Measurements from ENCODE around the gene SPDEF.

Gene SPDEF

GRCh38 chr6:34563513-34563870, 7.4 kb upstream of the SPDEF start:
- DNase-seq (ENCODE audit: low spot score) = no peak

DNA sequence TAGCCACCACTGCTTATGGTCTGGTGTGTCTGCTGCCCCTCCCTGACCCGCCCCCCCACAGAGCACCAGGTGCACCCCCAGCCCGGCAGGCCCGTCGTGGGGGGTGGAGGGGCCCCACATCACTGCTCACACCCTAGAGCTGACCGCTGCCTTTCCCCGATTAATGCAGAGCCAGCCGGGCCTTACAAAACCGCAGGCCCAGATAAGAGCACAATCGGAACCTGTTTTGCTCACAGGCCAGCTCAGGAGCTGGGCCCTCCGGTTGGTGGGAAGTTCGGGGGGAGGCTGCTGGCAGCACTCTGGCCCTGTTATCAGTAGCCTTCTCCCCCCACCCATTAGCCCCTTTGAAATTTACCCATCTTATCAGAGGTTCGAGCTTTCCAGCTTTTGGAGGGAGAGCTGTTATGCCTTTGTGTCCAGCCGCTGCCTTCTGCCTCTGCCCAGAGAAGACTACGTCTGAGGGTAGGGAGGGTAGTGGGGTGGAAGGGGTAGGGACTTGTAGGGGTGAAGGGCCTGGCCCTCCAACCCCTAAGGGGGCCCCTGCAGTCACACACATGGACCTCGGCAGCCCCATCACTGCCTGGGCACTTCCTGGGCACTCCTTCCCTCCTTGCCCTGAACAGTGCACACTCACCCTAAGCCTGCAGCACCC, 6.9 kb upstream of the SPDEF start:
- DNase-seq (ENCODE audit: low spot score) = no peak

GRCh38 chr6:34562350-34562749, 6.2 kb upstream of the SPDEF start:
- no peak for DNase-seq (ENCODE audit: low spot score)

DNA sequence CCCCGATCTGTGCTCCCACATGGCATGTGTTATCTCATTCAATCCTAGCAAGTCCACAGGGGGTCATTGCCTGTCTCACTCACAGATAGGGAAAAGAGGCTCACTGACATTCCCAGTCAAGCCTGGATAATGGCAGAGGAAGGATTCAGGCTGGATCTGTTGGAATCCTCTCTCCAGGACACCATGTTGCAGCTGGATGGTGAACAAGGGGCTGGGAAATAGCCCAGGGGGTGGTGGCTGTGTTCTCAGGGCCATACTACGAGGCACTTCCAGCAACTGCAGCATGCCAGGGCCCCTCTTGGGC, 5.0 kb upstream of the SPDEF start:
- no peak for DNase-seq (ENCODE audit: low spot score)

GRCh38 chr6:34560366-34561226, 4.5 kb upstream of the SPDEF start:
- no peak for DNase-seq (ENCODE audit: low spot score)

GRCh38 chr6:34559651-34560365, 3.7 kb upstream of the SPDEF start:
- DNase-seq (ENCODE audit: low spot score) = no peak

GRCh38 chr6:34558172-34558714, 2.1 kb upstream of the SPDEF start:
- no peak for DNase-seq (ENCODE audit: low spot score)

DNA sequence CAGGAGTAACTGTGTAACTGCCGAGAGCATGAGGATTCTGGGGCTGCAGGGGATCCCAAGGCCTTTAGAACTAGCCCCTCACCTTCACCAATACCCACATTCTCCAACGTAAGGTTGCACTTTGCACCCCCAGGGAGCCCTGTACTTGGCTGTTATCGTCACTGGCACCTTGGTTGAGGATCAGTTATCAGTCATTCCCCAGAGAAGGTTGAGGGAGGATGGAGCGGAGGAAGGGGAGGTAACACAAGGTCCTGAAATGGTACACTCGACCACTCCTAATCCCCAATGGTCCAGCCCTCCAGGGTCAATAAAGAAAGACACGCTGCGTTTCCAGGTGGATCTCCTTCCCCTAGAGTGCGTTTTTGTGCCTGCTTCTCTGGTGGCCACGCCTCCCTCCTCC, 1.1 kb upstream of the SPDEF start:
- no peak for DNase-seq (ENCODE audit: low spot score)

DNA sequence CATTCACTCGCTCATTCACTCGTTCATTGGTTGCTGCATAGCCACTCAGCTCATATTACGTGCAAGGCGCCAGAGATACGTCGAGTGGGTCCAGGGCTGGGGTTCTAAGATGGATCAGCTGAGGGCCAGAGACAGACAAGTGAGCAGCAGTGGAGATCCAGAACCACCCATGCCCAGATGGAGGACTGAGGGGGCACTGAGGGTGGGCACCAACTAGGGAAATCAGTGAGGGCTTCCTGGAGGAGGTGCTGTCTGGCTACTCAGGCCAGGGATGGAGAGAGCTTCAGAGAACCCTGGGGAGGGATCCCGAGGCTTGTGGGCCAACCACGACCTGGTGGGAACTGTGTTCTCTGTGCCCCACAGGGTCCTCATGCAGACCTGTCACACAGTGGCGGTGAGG, 364 bp upstream of the SPDEF start:
- DNase-seq (ENCODE audit: low spot score) = no peak

DNA sequence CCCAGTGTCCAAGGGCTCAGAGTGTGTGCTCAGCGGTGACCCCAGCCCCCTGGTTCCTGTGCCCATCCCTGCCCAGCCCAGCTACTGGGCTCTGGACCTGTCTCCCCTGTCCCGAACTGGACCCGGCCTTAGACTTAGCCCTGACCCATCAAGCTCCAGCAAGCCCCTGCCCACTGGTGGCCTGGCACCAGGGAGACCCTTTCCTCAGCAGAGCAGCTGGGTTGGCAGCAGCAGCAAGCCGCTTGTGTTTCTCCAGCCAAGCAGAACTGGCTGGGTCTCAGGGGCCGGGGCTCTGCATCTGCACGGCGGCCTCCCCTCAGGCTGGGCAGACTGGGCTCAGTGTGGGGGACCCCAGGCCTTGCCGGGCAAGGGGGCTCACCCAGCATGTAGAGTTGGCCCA, 801 bp downstream of the SPDEF start:
- no peak for DNase-seq (ENCODE audit: low spot score)

- DNase-seq (ENCODE audit: low spot score) = no peak
These were observed 1.2 kb downstream of the SPDEF start for GRCh38 chr6:34555007-34555322.

- DNase-seq (ENCODE audit: low spot score) = no peak
These were observed 1.7 kb downstream of the SPDEF start for GRCh38 chr6:34554291-34555006.

GRCh38 chr6:34553750-34554149, 2.4 kb downstream of the SPDEF start:
- no peak for DNase-seq (ENCODE audit: low spot score)

DNA sequence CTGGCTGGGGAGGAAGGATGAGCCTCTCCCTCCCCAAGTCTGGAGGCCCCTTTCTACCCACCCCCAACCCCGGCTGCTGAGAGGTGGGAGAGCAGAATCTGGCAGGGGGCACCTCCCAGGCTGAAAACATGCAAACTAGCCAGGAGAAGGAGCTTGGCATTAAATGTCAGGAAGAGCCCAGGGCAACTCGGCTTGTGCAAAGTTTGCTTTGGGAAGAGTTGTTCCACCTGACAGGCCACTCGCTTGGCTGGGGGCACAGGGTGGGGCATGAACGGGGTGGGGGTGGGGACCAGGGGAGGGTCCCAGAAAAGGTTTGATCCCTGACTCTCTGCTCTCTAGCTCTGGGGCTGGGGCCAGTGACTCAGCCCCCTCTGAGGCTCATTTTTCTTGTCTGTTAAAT, 3.0 kb downstream of the SPDEF start:
- DNase-seq (ENCODE audit: low spot score) = no peak

DNA sequence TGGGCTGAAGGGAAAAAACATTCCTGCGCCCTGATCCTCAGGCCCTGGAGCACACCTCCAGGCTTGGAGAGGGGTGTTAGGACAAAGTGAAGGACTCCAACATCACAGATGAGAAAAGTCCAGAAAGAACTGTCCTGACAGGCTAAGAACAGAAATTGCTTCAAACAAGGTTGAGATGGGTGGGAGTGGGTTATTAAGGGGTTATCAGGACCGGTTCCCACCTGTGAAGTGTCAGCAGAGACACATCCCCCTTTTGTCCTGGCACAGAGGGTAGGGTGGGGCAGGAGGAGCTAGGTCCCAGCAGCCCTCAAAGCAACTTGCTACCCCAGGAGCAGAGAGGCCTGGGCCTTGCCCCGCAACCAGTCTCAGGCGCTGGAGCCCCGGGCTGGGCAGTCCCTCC, 3.5 kb downstream of the SPDEF start:
- no peak for DNase-seq (ENCODE audit: low spot score)

DNA sequence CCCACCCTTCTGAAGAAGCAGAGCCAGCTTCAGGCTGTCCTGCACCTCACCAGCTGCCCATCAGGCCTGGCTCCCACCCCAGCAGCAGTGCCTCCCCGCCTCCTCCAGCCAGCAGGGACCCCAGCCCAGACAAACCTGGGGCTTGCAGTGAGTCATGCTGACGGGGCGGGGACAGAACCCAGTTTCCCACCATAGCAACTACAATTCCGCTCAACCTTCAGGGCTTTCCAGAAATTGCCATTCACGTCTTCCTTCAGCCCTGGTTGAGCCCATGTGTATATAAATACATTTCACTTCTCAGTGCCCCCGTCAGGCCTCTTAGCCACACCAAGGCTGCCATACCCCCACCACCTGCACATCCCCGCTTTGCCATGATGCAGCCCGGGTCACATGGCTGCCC, 4.4 kb downstream of the SPDEF start:
- DNase-seq (ENCODE audit: low spot score) = no peak

DNA sequence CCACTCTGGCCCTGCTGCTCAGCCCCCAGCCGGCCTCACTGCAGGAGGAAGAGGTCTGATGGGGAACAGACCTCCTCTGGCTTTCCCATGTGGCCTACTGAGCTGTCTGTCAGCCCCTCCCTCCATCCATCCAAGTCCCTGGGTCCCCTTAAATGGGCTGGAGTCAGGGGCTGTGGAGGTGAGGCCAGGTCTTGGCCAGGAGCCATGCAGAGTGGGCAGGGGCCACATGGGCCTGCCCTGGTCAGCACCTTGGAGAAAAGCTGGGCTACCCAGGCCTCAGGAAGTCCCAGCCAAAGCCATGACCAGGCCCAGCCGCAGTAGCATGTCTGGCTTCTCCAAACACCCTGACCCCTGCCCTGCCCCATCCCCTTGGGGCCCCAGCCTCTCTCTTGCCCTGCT, 6.3 kb downstream of the SPDEF start:
- no peak for DNase-seq (ENCODE audit: low spot score)

GRCh38 chr6:34549026-34549803, 6.9 kb downstream of the SPDEF start:
- no peak for DNase-seq (ENCODE audit: low spot score)

GRCh38 chr6:34547701-34548644, 8.2 kb downstream of the SPDEF start:
- no peak for DNase-seq (ENCODE audit: low spot score)

- no peak for DNase-seq (ENCODE audit: low spot score)
These were observed 9.4 kb downstream of the SPDEF start for GRCh38 chr6:34546551-34547321.
